NK-92 (cell line): ENCODE results near the gene CDH11.

Experiments
- DNase-seq: peaks from one replicate; lab custom pipeline; 2025; ENCODE audit not compliant: unreplicated experiment; lab: John Stamatoyannopoulos, UW

Gene CDH11

GRCh38 chr16:65071433-65072311, 50.2 kb downstream of the CDH11 start:
- no peak for DNase-seq

GRCh38 chr16:65070831-65071432, 50.9 kb downstream of the CDH11 start:
- DNase-seq, result no peak

- DNase-seq, result no peak
Observed at GRCh38 chr16:65069766-65070165, 52.1 kb downstream of the CDH11 start.

- no peak for DNase-seq
Observed at GRCh38 chr16:65069065-65069464, 52.8 kb downstream of the CDH11 start.

- no peak for DNase-seq
Observed at GRCh38 chr16:65068151-65068740, 53.6 kb downstream of the CDH11 start.

GRCh38 chr16:65066651-65067050, 55.2 kb downstream of the CDH11 start:
- DNase-seq, result no peak

GRCh38 chr16:65065031-65065430, 56.8 kb downstream of the CDH11 start:
- no peak for DNase-seq

- DNase-seq, result no peak
Observed at GRCh38 chr16:65064131-65064530, 57.7 kb downstream of the CDH11 start.

GRCh38 chr16:65062736-65063583, 58.9 kb downstream of the CDH11 start:
- no peak for DNase-seq

- no peak for DNase-seq
Observed at GRCh38 chr16:65061935-65062518, 59.8 kb downstream of the CDH11 start.

- no peak for DNase-seq
Observed at GRCh38 chr16:65061263-65061662, 60.6 kb downstream of the CDH11 start.

GRCh38 chr16:65059406-65059980, 62.4 kb downstream of the CDH11 start:
- no peak for DNase-seq

- DNase-seq, result no peak
Observed at GRCh38 chr16:65057184-65057583, 64.7 kb downstream of the CDH11 start.

GRCh38 chr16:65054457-65054856, 67.4 kb downstream of the CDH11 start:
- DNase-seq, result no peak

GRCh38 chr16:65049679-65050078, 72.2 kb downstream of the CDH11 start:
- DNase-seq, result no peak

- no peak for DNase-seq
Observed at GRCh38 chr16:65045961-65046360, 75.9 kb downstream of the CDH11 start.

- no peak for DNase-seq
Observed at GRCh38 chr16:65044873-65045272, 77.0 kb downstream of the CDH11 start.

- no peak for DNase-seq
Observed at GRCh38 chr16:65044026-65044425, 77.8 kb downstream of the CDH11 start.

GRCh38 chr16:65042438-65043365, 79.2 kb downstream of the CDH11 start:
- DNase-seq, result no peak
